H4 (cell line): ENCODE measurements around the gene JMY. TPM values are rescaled to one million over a fixed set of nuclear protein-coding genes. Genes with fewer than 3 reads are reported as not detected.
"Not testable (repeated sequence)": the region's sequence is repeated elsewhere in the genome, so short reads cannot be mapped to it uniquely, and the experiment has no call there.

Experiments used
- DNase-seq: peaks from one replicate; pipeline ENCODE4 v3.0.0-alpha.2; 2015; ENCODE audit warnings: low spot score
- total RNA-seq: library from RNA; depleted of rRNA; stranded (reverse); fragments of >200 nt; shearing (Covaris generic); gene quantifications from 2 replicates; pipeline ENCODE4 v1.2.3, GENCODE V29; 2014

JMY gene
- total RNA-seq, 1 experiment from 2014 or later: 3.5 TPM

GRCh38 chr5:79236970-79237739 lies 1.2 kb downstream of the JMY start:
- peak; percentile 24 for DNase-seq

DNA sequence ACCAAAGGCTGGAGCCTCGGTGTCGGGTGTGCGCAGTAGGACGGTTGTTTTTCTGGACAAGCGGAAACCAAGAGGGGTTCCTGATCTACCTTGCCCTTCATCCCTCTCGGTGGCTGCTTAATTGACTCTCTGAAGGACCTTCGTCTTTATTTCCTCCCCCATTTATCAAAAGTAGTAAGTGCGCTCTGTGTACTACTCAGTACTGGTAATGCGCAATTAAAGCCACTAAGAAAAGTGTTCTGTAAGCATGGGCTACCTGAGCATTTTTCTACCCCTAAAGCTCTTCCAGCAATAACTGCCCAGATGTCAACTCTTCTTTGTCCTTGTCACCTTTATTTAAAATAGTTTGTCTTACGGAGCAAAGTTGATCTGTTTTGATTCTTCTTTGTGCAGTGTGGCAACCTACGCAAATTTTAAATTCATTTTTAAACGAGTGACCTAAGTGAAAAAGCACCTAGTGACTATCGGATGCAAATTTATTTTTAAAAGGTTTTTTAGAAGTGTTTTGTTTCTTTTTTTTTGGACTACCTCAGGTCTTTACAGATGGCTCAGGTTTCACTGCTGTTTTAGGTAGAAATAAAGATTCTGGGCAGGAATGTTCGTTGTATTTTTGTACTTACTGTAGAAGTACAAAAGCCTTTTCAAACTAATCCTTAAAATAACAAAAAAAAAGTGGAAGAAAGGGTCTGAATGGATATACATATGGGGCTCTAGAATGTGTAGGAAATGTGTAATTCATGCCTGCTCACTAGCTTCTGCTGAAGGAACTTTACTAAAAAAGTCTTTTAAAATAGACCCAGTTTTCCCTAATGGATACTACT lies 2.0 kb downstream of the JMY start:
- DNase-seq: no peak

GRCh38 chr5:79240561-79240960 lies 4.6 kb downstream of the JMY start:
- DNase-seq: no peak

- peak; percentile 23 for DNase-seq
These were observed 5.6 kb downstream of the JMY start for GRCh38 chr5:79241535-79241979.

GRCh38 chr5:79242242-79243039 lies 6.5 kb downstream of the JMY start:
- DNase-seq: no peak

DNA sequence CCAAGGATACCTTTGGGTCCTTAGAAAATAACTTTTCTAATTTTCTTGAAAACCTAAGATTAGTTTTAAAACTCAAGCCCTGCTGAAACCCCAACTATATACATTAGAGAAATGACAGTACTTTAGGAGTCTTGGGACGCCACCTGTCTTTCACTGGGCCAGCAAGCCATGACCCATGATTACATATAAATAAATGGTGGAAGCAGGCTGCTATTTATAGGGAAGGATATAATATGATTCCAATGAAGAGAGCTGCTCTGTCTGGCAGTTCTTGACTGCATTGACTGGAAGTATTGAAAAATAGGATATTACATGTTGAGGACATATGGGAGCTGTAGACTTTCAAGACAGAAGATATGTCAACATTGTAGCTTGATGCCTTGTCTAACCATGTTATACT lies 7.3 kb downstream of the JMY start:
- DNase-seq: no peak

DNA sequence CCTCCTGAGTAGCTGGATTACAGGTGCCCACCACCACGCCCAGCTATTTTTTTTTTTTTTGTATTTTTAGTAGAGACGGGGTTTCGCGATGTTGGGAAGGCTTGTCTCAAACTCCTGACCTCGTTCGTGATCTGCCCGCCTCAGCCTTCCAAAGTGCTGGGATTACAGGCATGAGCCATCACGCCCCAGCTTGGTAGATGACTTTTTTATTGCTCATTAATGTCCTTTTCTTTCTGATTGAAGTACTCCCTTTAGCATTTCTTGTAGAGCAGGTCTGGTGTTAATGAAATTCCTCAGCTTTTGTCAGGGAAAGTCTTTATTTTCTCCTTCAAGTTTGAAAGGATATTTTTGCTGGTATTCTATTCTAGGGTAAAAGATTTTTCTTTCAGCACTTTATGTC lies 18.1 kb downstream of the JMY start:
- not testable (repeated sequence) for DNase-seq

- peak; percentile 50 for DNase-seq
These were observed 20.0 kb downstream of the JMY start for GRCh38 chr5:79255786-79256557.

- DNase-seq: no peak
These were observed 20.6 kb downstream of the JMY start for GRCh38 chr5:79256563-79256962.

DNA sequence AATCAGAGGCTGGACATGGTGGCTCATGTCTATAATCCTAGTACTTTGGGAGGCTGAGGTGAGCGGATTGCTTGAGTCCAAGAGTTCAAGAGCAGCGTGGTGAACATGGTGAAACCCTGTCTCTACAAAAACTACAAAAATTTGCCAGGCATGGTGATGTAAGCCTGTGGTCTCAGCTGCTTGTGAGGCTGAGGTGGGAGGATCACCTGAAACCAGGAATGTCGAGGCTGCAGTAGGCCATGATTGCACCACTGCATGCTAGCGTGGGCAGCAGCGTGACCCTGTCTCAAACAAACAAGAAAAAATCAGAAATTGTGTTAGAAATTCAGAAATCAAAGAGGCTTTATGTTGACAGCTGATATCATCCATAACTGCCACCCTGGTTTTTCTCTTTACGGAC lies 21.4 kb downstream of the JMY start:
- DNase-seq: no peak

DNA sequence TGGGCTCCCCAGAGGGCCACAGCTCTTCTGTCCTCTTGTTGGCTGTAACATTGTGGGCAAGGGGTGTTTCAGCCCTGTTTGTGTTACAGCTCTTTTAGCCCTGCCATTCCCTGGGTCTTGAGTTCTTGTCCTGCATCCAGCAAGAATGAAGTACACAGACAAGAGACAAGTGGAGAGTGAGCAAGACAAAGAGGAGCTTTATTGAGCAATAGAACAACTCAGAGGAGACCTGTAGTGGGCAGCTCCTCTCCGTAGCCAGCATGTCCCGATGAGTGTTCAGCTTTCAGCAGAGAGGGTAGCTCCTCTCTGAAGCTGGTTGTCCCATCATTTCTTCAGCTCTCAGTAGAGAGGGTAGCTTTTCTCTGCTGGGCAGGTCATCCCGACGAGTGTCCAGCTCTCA lies 22.9 kb downstream of the JMY start:
- DNase-seq: no peak

- DNase-seq: no peak
These were observed 23.5 kb downstream of the JMY start for GRCh38 chr5:79259383-79259782.

GRCh38 chr5:79259810-79260209 lies 23.9 kb downstream of the JMY start:
- DNase-seq: no peak

- no peak for DNase-seq
These were observed 26.0 kb downstream of the JMY start for GRCh38 chr5:79261897-79262296.

DNA sequence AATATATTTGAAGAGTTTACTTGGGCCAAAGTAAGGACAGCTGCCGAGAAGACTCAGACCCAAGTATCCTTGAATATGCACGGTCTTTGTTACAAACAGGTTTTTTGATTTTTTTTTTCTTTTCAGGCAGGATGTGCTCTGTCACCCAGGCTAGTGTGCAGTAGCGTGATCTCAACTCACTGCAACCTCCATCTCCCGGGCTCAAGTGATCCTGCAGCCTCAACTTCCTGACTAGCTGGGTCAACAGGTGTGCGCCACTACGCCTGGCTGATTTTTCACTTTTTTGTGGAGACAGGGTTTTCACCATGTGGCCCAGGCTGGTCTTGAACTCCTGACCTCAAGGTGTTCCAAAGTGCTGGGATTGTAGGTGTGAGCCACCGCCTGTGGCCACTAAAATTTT lies 27.4 kb downstream of the JMY start:
- DNase-seq: no peak

- no peak for DNase-seq
These were observed 31.2 kb downstream of the JMY start for GRCh38 chr5:79267180-79267579.

DNA sequence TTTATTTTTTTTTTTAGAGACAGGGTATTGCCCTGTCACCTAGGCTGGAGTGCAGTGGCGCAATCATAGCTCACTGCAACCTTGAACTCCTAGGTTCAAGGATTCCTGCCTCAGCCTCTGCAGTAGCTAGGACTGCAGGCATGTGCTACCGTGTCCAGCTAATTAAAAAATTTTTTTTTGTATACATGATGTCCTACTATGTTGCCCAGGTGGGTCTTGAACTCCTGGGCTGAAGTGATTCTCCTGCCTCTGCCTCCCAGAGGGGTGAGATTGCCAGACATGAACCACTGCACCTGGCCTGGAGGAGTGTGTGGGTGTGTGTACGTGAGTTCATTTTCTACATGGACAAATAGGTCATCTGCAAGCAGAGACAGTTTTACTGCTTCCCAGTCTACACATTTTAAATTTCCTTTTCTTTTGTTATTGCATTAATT lies 33.8 kb downstream of the JMY start:
- no peak for DNase-seq

GRCh38 chr5:79273341-79273740 lies 37.4 kb downstream of the JMY start:
- no peak for DNase-seq

DNA sequence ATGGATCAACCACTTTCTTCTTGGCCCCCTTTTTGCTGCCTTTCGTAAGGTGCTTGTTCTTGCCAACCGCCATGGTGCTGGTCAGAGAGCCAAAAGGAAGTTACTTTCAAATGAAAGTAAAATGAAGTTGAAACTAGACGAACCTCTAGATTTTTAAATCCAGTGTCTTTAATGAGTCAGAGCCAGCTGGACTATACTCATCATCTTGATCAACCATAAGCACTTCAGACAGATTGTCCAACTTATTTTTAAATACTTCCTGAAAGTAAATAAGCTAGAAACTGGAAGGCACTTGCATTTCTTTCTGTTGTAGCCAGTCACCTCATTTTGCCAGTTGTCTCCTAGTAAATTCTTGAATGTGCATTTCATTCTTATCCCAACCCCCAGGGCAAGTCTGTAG lies 48.9 kb downstream of the JMY start:
- no peak for DNase-seq

DNA sequence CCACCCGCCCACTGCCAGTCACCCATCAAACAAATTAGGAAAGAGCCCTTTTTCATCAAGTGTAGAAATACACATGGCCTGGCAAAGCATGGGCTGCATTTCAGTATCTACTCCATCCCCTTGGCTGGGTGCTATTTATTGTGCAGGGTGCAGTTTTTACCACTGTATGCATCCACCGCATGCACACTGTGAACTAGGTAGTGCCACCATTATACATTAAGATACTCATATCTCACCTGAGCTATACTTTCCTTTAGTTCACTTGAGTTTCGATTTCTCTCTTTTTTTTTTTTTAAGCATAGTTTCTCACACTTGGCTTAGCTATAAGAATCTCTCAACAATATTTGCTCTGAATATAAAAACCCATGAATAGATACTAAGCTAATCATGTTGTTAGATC lies 49.4 kb downstream of the JMY start:
- DNase-seq: no peak

- DNase-seq: no peak
These were observed 49.9 kb downstream of the JMY start for GRCh38 chr5:79285833-79286232.
